Measurements from ENCODE around the gene ABCC10. TPM values are rescaled to one million over a fixed set of nuclear protein-coding genes. Genes with fewer than 3 reads are reported as not detected.
A peak's percentile ranks its signal among the peaks of the same experiment; 100 is the strongest.
"Not testable (repeated sequence)": the region's sequence is repeated elsewhere in the genome, so short reads cannot be mapped to it uniquely, and the experiment has no call there.

ABCC10 gene
- polyA plus RNA-seq, 5 donors, result 19.7 to 29.2 (median 25.5) TPM

DNA sequence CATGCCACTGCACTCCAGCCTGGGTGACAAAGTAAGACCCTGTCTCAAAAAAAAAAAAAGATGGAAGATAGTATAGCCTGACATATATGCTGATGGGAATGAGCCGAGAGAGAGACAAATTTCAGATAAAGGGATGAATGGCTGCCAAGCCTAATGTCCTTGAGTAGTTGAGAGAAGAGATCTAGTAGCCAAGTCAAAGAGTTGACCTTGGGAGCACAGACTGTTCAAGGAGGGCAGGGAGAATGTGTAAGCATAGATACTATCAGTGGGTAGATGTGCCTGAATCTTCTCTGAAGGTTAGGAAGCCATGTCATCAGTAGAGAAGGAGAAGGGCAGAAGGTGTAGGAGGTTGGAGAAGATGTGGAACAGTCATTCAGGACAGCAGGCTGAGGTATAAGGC lies 20.0 kb upstream of the ABCC10 start:
- no peak for DNase-seq

DNA sequence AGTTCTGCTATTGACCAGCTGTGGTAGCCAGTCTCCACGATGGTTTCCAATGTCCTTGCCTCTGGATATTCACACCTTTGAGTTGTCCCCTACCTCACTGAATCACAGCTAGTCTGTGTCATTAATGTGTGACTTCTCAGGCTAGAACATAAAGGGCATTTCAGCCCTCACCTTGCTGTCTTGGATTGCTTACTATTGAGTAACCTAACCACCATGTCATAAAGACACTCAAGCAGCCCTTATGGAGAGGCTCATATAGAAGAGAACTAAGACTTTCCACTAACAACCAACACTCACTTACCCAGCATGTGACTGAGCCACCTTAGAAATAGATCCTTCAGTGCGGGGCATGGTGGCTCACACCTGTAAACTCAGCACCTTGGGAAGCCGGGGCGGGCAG lies 19.1 kb upstream of the ABCC10 start:
- DNase-seq, result no peak

DNA sequence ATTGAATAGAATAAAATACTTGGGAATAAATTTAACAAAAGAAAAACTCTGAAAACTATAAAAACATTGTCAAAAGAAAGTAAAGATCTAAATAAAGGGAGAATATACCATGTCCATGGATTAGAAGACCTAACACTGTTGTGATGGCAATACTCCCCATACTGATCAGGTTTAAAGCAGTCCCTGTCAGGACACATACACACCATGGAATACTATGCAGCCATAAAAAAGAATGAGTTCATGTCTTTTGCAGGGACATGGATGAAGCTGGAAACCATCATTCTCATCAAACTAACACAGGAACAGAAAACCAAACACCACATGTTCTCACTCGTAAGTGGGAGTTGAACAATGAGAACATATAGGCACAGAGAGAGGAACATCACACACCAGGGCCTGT lies 16.6 kb upstream of the ABCC10 start:
- DNase-seq, result not testable (repeated sequence)

DNA sequence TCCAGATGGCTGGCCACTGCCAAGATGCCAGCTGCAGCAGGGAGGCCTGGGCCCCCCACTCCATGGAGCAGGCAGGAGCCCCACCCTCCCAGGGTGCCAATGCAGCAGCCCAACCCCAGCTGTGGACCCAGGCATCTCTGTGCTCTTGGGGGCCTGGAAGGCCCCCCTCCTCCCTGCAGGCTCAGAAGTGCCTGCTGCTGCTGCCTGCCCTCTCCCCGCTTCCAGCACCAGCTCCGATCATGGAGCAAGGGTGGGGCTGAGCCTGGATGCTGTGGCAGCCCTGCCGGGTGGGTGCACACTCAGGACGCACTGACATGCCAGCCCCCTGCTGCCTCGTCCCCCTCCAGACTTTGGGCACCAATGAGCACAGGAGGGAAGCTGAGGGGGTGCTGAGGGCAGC lies 14.8 kb upstream of the ABCC10 start:
- DNase-seq, result no peak

DNA sequence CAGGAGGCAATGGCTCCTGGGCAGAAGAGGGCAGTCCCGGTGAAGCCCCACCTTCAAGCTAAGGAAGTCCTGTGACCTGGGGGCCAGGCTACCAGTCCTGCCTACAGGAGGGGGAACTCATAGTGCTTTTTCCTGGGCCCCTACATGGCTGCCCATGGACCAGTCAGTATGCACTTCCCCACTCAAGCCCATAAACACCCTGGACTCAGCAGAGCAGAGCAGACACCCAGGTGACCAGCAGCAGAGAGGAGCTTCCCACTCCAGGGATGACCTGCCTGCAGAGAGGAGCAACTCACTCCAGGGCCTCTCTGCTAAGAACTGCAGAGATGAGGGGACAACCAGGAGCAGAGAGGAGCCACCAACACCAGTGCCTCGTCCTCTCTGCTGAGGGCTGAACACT lies 14.3 kb upstream of the ABCC10 start:
- DNase-seq, result no peak

DNA sequence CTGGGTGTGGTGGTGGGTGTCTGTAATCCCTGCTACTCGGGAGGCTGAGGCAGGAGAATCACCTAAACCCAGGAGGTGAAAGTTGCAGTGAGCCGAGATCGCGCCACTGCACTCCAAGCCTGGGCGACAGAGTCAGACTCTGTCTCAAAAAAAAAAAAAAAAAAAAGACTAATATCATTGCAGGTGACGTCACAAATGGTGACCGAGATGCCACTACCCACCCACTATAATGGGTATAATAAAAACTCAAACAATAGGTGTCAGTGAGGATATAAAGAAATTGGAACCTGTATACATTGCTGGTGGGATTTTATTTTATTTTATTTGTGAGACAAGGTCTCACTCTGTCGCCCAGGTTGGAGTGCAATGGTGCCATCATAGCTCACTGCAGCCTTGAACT lies 12.1 kb upstream of the ABCC10 start:
- DNase-seq, result not testable (repeated sequence)

DNA sequence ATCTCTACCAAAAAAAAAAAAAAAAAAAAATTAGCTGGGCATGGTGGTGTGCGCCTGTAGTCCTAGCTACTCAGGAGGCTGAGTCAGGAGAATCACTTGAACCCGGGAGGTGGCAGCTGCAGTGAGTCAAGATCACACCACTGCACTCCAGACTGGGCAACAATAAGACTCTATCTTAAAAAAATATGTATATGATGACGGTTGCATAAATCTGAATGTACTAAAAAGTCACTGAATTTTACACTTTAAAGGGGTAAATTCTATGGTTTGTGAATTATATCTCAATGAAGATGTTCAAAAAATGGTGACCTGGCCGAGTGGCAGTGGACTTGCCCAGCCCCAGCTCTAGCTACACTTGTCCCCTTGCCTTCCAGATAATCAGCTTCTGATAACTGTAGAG lies 10.4 kb upstream of the ABCC10 start:
- no peak for DNase-seq

DNA sequence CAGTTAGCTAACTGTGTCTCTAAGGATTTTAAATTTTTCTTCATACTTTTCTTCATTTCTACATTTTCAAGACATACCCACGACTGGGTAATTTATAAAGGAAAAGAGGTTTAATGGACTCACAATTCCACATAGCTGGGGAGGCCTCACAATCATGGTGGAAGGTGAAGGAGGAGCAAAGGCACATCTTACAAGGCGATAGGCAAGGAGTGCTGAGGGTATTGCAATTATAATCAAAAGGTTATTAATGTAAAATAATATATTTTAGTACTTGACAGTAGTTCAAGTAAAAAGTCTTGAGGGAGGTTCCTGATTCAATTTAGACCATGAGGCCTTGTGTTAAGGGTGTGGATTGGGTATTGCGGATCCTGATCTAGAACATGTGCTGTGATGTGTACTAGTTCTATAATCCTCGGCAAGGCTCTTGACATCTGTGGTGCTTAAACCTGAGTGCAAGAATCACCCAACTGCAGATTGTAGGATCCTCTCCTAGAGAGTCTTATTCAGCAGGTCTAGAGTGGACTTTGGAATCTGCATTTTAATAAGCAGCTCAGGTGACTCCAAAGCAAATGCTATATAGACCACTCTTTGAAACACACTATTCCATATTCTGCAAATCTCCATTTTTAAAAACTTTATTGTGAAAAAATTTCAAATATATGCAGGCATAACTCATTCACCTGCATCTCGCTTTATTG lies 7.2 kb upstream of the ABCC10 start:
- DNase-seq, result no peak

DNA sequence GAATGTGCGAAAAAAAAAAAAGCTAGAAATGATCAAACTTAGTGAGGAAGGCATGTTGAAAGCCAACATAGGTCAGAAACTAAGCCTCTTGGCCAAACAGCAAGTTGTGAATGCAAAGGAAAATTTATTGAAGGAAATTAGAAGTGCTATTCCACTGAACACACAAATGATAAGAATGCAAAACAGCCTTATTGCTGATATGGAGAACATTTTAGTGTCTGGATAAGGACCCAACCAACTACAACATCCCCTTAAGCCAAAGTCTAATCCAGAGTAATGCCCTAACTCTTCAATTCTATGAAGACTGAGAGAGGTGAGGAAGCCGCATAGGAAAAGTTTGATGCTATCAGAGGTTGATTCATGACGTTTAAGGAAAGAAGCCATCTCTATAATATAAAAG lies 5.5 kb upstream of the ABCC10 start:
- no peak for DNase-seq

DNA sequence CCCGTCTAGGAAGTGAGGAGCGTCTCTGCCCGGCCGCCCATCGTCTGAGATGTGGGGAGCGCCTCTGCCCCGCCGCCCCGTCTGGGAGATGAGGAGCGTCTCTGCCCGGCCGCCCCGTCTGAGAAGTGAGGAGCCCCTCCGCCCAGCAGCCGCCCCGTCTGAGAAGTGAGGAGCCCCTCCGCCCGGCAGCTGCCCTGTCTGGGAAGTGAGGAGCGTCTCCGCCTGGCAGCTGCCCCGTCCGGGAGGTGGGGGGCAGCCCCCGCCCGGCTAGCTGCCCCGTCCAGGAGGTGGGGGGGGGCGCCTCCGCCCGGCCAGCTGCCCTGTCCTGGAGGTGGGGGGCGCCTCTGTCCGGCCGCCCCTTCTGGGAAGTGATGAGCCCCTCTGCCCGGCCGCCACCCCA lies 2.3 kb upstream of the ABCC10 start:
- not testable (repeated sequence) for DNase-seq

DNA sequence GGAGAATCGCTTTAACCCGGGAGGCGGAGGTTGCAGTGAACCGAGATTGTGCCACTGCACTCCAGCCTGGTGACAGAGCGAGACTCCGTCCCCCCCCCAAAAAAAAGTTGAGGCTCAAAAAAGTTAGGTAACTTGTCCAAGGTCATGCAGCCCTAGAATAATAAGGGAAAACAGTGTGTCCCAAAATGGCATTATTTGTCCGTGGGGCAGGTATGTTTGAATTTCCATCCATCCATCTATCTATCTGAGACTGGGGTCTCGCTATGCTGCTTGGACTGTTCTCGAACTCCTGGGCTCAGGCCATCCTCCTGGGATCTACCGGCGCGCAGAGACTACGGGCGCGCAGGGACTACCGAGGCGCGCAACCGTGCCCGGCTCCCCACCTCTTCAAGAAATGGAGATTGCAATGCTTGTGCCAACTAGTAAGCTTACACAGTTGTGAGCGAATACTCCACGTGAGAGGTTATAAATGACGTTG lies 374 bp upstream of the ABCC10 start:
- no peak for DNase-seq

DNA sequence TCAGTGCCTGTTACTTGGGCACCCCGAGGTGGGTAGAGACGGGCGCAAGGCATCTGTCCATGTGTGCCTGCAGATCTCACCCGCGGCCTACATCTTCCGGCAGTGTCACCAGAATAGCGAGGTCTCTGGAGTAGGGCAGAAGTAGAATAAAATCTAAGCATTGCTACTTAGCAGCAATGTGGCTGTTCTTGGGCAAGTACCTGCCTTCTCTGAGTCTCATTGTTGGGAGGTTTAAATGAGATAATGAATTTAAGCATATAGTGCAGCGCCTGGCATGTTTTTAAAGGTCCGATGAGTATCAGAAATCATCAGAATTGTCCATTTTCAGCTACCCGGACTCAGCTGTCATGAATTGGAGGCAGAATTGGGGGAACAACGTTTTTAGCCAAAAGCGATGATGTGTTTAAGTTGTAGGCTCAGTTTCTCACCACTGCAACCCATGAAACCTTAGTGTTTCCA lies 800 bp downstream of the ABCC10 start:
- DNase-seq, result no peak

DNA sequence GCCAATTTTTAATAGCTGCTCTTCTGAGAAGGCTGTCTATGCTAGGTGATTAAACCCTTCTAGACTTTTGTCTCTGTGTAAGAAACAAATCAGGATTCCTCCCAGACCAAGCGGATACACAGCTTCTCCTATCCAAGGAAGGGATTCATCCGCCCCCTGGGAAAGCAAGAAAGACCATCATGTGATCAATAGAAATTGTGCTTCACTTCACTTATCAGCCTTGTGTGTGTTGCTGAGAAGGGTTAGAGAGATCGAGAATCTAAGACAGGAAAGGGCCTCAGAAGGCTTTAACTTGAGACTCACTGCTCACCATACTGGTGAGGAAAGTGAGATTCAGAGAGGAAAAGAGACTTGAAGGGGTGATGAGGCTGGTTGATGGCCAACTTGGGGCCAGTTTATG lies 1.5 kb downstream of the ABCC10 start:
- no peak for DNase-seq

DNA sequence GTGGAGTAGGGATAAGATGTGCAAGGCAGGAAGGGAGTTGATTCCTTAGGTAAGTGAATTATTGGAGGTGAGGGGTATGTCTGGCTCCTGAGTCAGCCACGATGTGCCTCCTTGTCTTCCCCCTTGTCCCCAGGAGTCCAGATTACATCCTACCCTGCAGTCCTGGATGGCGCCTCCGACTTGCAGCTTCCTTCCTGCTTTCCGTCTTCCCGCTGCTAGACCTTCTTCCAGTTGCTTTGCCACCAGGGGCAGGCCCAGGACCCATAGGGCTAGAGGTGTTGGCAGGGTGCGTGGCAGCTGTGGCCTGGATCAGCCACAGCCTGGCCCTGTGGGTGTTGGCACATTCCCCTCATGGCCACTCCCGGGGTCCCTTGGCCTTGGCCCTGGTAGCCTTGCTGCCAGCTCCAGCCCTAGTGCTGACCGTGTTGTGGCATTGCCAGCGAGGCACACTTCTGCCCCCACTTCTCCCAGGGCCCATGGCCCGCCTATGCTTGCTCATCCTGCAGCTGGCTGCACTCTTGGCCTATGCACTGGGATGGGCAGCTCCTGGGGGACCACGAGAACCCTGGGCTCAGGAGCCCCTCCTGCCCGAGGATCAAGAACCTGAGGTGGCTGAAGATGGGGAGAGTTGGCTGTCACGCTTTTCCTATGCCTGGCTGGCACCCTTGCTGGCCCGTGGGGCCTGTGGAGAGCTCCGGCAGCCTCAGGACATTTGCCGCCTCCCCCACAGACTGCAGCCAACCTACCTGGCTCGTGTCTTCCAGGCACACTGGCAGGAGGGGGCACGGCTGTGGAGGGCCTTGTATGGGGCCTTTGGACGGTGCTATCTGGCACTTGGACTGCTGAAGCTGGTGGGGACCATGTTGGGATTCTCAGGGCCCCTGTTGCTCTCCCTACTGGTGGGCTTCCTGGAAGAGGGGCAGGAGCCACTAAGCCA lies 4.9 kb downstream of the ABCC10 start:
- no peak for DNase-seq

DNA sequence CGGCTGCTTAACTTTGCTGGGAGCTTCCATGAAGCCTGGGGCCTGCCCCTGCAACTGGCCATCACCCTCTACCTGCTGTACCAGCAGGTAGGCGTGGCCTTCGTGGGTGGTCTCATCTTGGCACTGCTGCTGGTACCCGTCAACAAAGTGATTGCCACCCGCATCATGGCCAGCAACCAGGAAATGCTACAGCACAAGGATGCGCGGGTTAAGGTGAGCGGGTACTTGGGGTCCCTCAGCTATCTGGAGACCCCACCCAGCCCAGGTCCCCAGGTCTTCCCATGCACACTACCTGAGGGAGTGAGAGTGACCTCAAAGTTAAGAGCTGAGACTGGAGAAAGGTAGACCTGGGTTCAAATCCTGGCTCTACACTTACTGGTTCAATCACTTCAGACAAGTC lies 5.8 kb downstream of the ABCC10 start:
- DNase-seq, result no peak

DNA sequence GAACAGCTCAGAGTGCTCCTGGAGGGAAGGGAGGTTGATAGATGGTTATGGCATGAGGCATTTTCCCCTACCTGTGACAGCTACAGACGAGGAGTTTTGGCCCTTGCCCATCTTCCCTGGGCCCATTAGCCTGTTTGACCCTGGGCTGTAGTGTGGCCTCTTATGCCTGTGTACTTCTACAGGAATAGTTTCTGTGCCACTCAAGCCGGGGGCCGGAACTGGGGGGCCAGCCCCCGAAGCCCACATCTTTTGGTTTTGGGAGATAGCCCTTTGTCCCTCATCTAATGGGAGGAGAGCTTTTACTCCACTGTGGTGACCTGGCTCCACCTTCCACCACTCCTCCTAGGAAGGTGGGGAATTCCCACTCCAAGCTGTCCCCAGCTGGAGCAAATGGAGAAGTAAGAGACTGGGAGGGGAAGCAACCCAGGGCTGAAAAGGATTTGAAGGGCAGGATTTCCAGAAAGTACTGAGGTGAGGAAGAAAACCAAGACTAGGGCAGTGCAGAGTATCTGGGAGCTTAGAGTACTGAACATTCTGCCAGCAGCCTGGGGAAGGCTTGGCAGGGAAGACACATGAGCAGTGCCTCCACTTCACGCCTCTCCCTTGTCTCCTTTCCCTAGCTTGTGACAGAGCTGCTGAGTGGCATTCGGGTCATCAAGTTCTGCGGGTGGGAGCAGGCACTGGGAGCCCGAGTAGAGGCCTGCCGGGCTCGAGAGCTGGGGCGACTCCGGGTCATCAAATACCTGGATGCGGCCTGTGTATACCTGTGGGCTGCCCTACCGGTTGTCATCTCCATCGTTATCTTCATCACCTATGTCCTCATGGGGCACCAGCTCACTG lies 6.9 kb downstream of the ABCC10 start:
- no peak for DNase-seq

DNA sequence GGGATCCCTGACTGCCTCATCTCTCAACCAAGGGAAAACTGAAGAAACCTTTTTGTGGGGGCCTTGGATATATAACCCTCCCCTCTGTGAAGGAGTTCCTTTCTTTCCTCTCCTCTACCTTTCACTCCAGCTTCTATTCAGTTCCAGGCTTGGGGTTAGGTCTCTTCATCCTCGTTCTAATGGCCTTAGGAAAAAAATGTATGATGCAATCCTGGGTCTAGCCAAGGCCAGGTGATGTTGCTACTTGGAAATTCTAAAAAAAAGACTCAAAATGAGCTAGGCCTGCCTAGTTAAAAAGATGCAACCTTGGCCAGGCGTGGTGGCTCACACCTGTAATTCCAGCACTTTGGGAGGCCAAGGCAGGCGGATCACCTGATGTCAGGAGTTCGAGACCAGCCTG lies 7.6 kb downstream of the ABCC10 start:
- DNase-seq, result no peak

DNA sequence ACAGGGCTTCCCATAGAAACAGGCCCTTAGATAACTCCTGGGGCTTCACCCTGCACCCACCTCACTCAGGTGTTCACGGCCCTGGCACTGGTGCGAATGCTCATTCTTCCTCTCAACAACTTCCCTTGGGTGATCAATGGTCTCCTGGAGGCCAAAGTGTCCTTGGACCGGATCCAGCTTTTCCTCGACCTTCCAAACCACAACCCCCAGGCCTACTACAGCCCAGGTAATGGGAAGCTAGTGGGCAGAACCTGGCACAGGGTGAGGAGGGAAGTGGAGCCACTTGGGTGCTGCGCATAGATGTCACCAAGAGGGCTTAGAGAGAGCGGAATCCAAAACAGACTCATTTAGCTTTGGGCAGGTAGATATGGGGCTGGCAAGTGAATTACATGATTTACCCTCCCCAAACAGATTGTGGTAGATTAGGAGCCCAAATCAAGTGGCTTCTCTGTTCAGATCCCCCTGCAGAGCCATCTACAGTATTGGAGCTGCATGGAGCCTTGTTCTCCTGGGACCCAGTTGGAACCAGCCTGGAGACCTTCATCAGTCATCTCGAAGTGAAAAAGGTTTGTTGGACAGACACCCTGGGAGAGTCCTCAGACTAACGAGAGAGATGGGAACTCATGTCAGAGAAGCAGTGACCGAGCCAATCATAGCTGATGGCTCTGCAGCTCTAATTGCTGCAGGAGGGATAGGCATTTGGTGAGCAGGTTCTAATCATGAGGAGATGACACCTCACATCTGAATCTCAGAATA lies 8.5 kb downstream of the ABCC10 start:
- no peak for DNase-seq

DNA sequence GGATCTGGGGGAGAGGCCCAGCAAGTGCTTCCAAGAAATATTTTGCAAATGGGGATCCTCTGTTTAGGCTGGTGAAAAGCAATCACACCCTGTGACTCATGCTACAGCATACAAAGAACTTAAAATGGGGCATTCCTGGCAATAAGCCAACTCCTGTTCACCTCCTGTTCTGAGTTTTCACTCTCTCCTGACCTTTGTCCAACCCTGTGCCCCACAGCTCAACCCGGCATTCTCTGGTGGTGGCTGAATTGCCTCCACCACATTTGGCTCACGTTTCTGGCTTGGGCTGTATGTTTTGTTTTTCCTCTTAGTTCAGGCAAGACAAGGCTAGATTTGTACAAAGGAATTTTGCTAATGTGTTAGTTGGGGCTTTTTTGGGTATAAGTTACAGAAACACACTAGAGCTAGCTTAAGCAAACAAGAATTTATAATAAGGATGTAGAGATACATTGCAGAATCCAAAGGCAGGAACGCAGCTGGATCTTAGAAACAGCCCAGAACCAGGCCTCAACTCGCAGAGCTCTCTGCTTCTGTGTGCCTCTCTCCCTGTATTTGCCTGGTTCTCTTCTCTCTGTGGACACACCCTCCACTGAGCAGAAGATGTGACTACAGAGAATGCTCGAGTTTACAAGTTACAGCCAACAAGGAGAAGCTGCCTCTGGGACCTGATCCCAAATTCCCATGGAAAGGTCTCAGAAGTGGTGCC lies 9.4 kb downstream of the ABCC10 start:
- peak; percentile 44 to 50 for DNase-seq

DNA sequence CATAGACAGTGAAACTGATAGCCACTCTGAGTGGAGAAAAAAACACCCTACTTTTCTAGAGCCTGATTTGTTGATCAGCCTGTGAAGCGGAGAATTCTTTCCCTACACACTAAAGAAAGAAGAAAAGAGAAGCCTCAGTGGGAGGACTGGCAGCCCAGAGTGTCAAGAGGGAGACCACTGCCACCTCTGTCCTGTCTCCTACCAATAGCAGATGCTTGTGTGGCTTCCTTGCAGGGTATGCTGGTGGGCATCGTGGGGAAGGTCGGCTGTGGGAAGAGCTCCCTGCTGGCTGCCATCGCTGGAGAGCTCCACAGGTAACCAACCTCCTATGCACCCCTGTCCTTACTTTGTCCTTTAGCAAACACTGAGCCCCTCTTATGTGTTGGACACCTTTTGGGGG lies 10.4 kb downstream of the ABCC10 start:
- DNase-seq, result no peak

DNA sequence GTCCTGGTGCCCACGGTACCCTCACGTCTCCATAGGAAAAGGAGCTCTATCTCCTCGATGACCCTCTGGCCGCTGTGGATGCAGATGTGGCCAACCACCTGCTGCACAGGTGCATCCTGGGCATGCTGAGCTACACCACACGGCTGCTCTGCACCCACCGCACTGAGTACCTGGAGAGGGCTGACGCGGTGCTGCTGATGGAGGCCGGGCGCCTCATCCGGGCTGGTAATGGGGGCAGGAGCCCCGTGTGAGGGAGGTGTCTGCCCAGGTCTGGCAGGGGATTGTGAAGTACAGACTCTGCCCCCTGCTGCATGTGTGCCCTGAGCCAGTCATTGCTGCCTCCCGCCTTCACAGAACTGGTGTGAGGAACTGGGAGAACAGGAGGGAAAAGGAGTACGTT lies 15.6 kb downstream of the ABCC10 start:
- no peak for DNase-seq

Data from right lung (tissue), 5 donors.